Caki2 (cell line): ENCODE data around the gene EYS. TPM values are rescaled to one million over a fixed set of nuclear protein-coding genes. Genes with fewer than 3 reads are reported as not detected.
A peak's percentile ranks its signal among the peaks of the same experiment; 100 is the strongest.

Source experiments
- DNase-seq: peaks from one replicate; pipeline ENCODE4 v3.0.0-alpha.2; 2015; ENCODE audit warnings: low read depth
- in situ Hi-C: cut with HindIII; loops from 2 replicates; pipeline ENCODE4 v1.10.0; 2016; ENCODE audit warnings: low sequenced_read_pairs, low pct_unique_long_range_greater_than_20kb, mixed read lengths
- total RNA-seq: library from RNA; depleted of rRNA; stranded (reverse); fragments of >200 nt; shearing (Covaris generic); gene quantifications from 2 replicates; pipeline ENCODE4 v1.2.3, GENCODE V29; 2014; ENCODE audit warnings: low replicate concordance

EYS gene
- total RNA-seq, 1 experiment from 2014 or later: not detected

DNA sequence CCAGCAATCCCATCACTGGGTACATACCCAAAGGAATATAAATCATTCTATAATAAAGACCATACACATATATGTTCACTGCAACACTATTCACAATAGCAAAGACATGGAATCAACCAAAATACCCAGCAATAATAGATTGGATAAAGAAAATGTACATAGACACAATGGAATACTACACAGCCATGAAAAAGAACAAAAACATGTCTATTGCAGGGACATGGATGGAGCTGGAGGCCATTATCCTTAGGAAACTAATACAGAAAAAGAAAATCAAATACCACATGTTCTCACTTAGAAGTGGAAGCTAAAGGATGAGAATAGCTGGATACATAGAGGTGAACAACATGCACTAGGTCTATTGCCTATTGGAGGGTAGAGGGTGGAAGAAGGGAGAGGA, 1396.8 kb downstream of the EYS start:
- no peak for DNase-seq
- in situ Hi-C loops: no loop called here

DNA sequence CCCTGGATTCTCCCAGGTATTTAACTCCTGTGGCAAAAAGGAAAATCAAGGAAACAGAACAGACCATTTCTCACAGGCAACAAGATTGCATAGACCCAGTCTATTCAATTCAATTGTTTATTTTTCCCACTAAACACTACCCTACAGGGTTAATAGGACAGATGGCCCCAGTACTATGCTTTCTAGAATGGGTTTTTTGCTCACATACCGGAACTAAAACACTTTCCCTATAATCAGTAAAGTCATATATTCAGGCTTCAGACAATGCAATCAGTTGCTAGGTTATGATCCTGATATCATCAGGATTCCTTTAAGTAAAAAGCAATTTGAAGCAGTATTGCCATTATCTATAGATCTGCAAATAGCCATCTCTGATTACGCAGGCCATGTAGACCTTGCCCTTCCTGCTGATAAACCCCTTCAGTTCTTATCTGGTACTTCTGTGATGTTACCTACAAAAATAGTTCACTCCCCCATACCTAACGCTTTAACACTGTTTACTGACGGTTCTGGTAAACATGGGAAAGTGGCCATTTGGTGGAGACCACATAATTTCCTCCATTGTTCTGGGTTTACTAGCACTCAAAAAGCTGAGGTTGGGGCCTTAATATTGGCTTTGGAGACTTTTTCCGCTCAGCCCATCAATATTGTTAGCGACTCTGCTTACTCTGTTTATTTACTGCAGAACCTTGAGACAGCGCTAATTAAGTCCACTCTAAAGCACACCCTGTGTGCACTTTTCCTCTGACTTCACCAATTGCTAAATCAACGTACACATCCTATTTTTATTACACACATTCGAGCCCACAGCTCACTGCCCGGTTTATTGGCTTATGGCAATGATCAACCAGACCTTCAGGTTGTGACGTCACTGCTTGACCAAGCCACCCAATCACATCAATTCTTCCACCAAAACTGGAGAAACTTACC, 1405.5 kb downstream of the EYS start:
- DNase-seq: no peak
- in situ Hi-C loops: no loop called here

DNA sequence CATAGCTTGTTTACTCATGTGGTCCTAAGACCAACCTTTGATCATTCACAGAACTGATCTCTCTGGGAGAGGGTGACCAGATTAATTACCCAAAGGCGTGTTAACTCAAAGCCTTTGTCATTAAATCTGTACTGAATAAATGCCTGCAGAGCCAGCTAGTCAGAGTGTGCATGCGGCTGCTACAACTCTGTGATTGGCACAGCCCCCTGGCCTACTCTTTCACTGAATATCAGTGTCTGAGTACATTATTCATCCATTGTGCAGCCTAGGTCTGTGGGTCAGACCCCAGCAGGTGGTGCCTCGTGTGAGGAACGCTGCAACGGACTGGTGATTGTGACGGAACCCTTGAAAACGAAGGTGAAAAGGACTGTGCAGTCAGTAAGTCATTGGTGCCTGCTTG, 1407.8 kb downstream of the EYS start:
- DNase-seq: no peak

DNA sequence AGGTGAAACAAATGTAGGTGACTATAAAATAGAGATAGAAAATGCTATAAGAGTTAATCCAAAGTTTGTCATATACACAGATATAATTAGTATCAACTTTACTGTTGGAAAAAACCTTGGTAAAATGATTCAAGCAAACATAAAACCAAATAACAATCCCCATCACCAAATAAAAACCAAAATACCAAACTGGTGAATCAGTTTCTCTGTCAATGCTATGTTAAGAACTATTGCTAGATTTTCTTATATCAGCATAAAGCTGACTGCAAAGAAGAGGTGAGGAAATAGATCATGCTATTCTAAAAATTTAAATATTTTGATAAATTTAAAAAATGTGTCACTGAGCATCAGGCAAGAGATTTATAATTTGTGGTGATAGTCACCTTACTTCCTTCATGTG, 1413.0 kb downstream of the EYS start:
- no peak for DNase-seq
- in situ Hi-C loops: no loop called here

More for the DNA sequence above, 1407.8 kb downstream of the EYS start:
- in situ Hi-C loops: no loop called here

DNA sequence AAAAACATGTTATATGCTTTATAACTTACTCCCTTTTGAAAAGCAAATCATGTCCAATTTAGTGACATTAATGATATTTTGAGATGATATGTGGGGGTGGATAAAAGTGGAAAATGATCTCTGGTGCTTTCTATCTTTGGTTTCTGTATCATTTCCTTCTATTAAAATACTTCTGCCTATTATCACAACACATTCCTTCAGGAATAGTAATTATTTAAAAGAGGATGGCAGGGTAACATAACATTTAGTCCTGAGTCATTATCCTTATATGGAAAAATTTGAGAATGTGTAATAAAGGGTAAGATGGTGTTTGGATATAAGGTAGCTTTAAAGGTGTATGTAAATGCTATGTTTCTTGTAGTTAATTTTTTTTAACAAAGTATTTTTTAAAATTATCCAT, 1413.7 kb downstream of the EYS start:
- DNase-seq: no peak
- in situ Hi-C loops: no loop called here

DNA sequence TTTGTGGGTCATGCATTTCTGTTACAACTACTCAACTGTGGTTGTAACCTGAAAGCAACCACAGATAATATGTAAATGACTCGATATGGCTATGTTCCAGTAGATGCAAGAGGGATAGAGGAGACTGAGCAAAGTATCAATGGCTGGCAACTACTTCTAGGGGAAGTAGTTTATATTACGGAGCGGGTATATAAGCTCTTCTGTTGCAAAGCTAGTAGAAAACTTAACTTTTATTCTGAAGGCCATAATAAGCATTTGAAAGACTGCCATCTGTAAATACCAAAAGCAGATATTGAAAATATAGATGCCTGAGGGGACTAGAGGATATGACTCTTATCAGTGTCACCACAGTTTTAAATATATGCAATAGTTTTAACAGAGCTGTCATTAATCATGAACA, 1416.2 kb downstream of the EYS start:
- DNase-seq: no peak
- in situ Hi-C loops: no loop called here

DNA sequence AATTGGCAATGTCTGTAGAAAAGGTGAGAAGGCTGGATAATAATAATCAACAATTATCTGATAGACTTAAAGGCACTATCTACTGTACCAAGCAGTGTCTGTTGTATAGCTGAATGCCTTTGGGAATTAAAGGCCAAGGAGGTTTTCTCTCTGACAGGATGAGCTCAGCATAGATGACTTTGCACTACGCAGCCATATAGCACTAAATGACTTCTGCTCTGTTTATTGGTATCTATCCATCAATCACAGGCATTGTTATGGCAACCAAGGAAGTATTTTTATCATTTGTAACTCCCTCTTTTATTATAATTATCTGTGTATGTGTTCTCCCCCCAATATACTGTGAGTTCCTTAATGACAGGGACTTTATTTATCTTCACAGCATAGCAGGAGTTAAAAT, 1417.1 kb downstream of the EYS start:
- no peak for DNase-seq
- in situ Hi-C loops: no loop called here

DNA sequence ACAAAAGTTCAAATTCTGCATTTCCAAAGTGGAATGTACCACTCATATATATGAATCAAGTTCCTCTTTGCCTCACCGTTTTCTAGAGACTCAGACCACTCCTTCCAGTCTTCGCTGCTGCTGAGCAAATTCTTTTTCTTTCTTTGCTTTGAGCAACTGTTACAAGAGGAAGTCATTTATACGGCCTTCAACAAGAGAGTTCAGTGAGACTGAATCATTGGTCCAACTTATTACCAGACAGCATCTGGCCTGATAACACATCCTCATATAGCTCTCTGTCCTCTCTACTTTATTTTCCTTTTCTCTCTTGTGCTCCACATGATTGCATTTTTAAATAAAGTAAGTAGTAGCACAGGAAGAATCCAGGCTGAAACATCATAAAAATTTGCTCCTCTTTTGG, 1418.7 kb downstream of the EYS start:
- in situ Hi-C loops: no loop called here
- no peak for DNase-seq

DNA sequence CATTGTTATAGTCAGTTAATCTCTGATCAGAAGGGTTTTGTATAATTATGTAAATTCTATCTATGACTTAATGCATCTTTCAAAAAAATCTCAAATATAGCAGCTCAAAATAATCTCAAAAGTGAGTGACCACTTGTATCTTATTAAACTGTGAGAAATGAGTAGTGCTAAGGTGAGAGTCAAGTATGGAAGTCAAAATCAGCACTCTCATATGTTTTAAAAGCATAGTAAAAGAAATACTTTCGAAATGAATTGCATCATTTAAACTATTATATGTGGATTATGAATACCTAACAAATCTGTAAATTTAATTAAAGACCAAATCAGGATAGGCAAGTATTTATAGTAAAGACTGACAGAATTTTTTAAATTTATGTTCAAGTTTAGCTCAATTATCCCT, 1425.9 kb downstream of the EYS start:
- no peak for DNase-seq

DNA sequence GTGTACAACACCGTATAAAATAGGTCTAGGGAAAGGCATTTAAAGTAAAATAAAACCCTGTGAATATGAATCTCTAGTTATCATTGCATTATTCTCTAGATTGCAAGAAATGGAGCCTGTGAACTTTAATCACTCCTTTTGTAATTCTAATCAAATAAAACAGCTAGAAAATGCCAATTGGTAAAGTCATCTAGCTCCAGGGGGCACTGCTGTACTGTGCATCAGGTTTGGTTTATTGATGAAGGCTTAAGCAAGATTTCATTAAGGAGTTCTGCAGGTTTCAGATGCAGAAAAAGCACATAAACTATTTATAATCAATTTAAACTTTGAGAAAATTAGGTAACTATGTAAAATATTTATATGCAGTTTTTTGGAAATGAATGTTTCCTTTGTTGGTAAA, 1426.5 kb downstream of the EYS start:
- in situ Hi-C loops: no loop called here
- DNase-seq: peak; percentile 38

More for the DNA sequence above, 1425.9 kb downstream of the EYS start:
- in situ Hi-C loops: no loop called here

DNA sequence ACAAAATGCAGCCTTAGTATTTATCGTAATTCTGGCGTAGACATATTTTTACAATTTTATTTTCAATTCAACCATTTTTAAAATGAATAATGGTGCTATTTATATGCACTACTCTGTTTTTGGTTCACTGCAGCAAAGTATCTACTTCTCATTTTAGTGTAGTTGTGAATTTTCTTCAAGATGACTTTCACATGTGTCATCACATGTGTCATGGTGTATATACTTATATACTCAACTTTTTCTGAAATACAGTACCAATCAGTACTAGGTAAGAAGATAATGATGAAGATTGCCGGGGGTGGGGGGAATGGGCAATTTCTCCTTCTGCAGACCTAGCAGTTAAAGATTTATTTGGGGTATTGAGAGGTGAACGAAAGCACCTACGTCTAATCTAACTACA, 1436.9 kb downstream of the EYS start:
- in situ Hi-C loops: no loop called here
- no peak for DNase-seq

DNA sequence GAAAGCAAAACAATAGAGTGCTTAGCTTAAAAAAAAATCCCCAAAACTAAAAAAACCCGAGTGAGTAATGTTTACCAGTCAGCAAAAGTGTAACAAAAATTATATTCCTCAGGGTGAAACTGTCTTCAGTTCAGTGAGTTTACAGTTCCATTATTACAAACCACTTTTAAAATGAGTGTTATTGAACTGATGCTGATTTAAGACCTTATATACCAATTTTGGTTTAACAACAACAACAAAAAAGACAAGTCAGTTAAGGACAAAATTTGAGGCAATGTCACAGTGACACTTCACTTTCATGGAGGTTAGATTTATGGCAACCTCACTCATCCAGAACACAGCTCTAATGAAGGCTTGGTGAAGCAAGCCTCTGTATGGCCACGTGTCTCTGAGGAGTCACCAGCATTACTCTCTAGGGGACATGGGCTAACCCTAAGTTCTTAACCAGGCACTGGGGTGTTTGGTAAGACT, 1440.6 kb downstream of the EYS start:
- DNase-seq: peak; percentile 94
- in situ Hi-C loops: no loop called here

DNA sequence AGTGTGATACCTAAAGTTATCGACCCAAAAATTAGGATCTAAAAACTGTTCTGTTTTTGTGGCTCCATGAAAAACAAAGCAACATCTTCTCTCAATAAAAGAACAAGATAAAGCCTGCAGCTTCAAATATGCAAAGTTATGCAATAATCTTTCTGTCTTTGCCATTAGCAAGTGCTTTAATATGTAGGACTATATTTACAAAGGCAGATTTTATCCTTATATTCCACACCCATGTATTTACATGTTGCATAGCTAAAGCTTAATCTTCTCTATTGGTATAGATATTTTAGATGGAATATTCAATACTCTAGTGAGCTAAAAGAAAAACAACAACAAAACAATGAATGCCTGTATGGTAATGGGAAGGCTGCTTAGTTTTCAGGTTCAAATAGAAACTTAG, 1443.2 kb downstream of the EYS start:
- in situ Hi-C loops: no loop called here
- no peak for DNase-seq

DNA sequence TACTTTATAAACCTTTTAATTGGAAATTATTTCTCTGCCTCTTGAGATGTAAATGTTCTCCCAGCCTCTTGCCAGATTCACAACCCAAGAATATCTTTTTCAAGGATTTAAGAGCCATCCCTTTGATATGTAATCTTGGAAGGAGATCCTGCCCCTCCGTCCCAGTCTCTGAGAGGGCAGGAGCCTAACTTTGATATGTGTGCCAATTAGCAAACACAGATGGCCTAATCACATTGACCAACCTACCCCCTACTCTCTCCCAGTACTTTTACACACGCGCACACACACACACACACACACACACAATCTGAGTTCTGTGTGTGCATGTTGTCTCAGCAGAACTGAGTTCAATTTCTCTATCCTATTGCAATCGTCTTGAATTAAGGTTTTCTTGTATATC, 1447.7 kb downstream of the EYS start:
- in situ Hi-C loops: no loop called here
- DNase-seq: no peak

DNA sequence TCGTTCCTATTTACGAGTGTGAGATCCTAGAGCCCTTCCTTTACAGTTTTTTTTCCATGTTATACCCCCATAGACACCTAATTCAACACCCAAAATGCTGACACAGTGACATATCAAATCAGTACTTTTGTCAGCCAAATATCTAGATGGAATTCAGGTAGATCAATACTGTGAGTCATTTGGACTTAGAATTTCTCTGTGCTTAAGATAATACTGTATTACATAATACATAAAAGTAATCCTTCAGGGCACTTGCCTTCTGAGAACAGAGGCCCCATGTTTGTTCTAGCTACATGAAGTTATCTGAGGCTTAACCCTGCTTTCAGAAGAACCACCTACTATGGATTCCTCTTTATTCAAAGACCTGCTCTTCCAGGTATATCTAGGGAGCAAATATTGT, 1448.3 kb downstream of the EYS start:
- DNase-seq: no peak
- in situ Hi-C loops: no loop called here

DNA sequence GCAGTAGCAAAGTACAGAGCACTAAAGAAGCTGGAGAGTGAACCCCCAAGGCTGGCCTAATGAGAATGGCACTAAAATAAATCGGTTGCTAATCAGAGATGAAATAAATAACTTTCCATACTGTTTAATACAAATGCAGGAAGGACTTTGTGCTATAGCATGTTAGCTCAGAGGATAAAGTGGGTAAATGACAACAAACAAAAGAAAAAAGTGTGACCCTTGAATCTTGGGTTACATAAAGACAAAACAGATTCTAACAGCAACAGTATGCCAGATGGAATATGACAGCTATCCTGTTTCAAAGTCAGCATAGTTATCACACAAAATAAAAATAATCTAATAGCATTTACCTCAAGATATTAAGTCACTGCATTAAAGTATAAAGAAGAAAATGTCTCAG, 1448.7 kb downstream of the EYS start:
- no peak for DNase-seq
- in situ Hi-C loops: no loop called here

DNA sequence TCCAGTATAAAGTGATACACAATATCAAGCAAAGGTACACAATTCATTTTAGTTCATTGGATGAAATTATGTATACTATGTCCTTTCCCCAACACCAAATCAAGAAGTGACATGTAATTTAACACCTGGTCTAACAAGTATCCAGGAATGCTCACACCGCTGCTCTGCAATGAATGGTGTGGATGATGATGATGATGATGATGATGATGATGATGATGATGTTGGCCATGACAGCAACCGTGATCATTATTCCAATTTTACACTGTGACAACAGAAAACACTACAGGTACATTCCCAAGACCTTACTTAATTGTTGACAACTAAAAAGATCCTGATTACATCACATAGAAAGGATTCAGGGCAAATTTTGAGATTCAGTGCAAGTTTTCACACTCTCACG, 1449.4 kb downstream of the EYS start:
- in situ Hi-C loops: no loop called here
- DNase-seq: no peak

DNA sequence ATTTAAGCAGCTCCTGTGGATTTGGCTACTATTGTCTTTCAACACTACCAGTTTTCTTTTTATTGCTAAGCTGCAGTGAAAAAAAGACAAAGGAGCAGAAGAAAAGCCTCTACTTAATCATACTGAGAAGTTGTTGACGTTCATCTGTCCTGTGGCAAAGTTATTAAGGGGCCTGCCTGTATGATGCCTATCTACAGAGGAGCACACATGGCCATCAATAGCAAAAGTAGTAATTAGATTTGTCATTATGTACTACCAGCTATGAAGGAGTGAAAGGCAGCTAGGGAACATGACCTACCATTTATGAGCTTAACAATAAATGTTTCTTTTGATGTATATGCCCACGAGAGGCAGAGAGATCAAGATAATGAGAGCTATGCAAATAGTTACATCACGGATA, 1450.5 kb downstream of the EYS start:
- in situ Hi-C loops: no loop called here
- DNase-seq: no peak

DNA sequence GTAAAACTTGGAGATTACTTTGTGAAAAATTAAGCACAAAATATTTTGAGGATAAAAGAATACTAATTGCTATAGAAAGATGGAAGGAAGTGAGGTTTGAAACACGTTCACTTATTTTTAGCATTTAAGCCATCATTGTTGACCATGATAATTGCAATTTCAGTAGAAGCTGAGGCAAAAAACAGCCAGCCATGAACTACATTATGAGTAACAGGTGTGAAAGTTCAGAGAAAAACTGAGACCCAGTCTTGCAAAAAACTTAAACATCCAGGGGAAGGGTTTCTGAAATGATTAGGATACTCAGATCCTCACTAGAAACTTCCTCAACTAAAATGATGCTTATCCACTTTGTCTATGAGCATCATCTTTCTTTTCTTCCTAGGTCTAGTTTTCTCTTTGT, 1452.0 kb downstream of the EYS start:
- no peak for DNase-seq
- in situ Hi-C loops: no loop called here

DNA sequence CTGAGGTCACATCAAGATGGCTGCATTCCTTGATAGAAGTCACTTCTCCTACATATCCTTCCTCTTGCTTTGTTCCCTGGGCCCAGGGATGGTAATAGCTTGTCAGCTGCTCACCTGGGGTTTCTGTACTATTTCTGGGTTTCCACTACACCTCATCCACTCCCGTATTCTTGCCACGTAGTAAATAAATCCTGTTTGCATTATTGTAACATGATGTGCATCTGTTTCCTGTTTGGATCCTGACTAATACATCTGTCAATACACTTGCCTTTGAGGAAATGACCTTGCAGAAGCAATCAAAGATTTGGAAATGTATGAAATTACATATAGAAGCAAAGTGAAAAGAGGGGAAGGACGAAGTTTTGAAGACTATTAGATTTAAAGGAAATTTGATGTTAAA, 1452.5 kb downstream of the EYS start:
- no peak for DNase-seq
- in situ Hi-C loops: no loop called here
